A549 treated with AZD9567 at 1 μM for 4 hours (cell line): Measurements from ENCODE around the gene FAM110D. TPM values are rescaled to one million over a fixed set of nuclear protein-coding genes. Genes with fewer than 3 reads are reported as not detected.

Source experiments
- total RNA-seq: library from RNA; stranded (reverse); fragments of 200-300 nt; extraction: Qiagen RNA extraction; gene quantifications from 5 replicates; pipeline ENCODE4 v1.2.3, GENCODE V29; 2022; ENCODE audit not compliant: insufficient read depth

FAM110D gene
- total RNA-seq = 0.03 TPM in 2 of 5 replicates, not detected in the others

DNA sequence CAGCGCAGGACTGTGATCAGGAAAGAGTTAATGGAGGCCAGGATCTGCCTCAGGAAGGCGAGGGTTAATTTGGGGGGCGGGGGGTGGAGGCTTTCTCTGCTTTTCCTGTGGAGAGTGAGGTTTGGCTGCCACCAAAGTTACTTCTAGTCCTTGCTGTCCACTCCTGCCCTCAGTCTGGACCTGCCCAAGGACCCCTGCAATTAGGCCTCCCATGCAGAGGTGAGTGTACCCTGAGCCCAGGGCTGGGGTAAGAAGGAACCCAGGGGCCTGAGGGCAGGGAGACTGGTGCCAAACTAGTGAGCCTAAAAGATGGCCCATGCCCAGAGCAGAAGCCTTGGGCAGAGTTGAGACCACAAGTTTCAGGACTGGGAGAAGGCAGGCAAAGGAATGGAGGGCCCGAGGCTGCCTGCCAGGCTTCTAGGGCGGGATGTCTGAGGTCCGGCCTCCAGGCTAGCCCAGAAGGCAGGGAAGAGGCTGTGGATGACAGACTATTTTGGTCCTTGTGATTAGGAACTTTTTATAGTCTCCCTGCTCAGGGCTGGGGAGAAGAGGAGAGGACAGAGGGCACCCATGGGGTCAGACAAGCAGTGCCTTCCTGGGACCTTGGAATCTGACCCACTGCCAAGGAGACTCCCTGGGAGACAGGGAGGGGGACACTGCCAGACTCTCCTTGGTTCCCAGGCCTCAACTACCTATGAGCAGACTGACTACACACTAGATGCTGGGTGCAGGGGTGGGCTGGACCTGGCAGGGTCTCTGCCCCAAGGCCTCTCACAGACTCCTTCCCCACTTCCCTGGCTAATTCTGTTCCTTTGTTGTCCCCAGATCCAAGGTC, at the start of gene FAM110D:
Gene FAM110D (plus strand): TSS at position 172 of the 835 bp plus-strand sequence. CDS start 2,213 bp downstream, outside the sequence.

GRCh38 chr1:26111530-26112406, 47.1 kb upstream of the FAM110D start, which contains the start of gene PDIK1L:
Gene PDIK1L, plus strand, starts transcription at chr1:26111824. Its CDS starts 2,485 bp downstream, at chr1:26114309.

DNA sequence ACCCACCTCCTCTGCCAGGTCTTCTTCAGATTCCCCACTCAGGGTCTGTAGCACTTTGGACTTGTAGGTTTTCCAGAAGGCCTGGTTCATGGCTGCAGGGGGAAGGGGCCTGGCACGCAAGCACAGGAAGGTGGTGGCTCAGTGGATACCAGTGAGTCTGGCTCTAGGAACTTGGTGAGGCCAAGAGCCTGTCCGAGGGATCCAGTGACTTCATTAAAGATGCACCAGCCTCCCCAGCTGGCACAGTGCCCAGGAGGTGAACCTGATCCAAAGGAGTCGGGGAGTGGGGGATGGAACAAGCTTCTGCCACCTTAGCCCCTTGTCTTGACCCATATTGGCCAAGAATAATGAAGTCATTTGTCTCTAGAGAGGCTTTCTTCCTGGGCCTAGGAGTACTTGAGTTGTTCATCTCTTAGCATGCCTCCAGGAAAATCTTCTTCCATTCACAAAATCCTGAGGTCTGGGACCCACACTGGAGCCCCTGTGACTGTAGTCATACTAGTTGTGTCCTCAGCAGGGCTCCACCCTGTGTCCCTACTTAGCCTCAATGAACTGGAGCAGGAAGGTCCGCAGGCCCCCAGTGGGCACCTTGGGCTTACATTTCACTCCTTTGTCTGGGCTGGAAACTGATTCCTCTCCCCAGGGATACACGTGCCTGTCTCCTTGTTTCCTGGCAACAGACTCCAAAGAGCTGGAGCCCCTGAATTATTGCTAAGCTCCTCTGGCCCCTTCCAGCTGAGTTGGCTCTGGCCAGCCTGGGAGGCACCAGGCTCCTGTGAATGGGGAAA, 9.7 kb downstream of the FAM110D start, which contains the start of gene C1orf232:
Gene C1orf232 (minus strand): TSS at position 554 of the 788 bp plus-strand sequence. CDS start 464 bp downstream, at position 90.

DNA sequence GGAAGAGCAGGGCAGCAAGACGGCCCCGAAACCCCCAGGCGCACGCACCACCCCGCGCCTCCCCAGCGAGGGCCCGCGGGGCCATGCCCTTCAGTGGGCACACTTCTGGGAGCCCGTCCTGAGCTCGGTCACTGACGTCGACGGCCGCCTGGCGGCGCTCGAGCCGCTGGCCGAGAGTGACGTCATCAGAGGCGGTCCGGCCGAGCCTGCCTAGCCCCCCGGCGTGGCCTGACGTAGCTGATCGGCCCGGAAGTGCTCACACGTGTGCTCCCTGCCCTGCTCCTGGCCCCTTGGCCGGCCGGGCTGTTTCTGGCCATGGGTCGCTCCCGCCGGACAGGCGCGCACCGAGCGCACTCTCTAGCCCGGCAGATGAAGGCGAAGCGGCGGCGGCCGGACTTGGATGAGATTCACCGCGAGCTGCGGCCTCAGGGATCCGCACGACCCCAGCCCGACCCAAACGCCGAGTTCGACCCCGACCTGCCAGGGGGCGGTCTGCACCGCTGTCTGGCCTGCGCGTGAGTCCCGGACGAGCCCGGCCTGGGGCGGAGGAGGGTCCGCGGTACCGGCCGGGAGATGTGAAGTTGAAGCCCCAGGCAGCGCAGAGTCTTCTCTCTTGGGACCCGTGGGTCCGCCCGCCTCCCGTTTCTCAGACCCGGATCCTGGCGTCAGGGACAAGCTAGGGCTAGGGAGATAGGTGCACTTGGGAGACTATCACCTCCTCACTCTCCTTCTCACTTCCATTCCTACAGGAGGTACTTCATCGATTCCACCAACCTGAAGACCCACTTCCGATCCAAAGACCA, 11.0 kb downstream of the FAM110D start, which contains the start of gene ZNF593:
Gene ZNF593 (plus strand): TSS at position 240 of the 803 bp plus-strand sequence. CDS start 76 bp downstream, at position 316.

DNA sequence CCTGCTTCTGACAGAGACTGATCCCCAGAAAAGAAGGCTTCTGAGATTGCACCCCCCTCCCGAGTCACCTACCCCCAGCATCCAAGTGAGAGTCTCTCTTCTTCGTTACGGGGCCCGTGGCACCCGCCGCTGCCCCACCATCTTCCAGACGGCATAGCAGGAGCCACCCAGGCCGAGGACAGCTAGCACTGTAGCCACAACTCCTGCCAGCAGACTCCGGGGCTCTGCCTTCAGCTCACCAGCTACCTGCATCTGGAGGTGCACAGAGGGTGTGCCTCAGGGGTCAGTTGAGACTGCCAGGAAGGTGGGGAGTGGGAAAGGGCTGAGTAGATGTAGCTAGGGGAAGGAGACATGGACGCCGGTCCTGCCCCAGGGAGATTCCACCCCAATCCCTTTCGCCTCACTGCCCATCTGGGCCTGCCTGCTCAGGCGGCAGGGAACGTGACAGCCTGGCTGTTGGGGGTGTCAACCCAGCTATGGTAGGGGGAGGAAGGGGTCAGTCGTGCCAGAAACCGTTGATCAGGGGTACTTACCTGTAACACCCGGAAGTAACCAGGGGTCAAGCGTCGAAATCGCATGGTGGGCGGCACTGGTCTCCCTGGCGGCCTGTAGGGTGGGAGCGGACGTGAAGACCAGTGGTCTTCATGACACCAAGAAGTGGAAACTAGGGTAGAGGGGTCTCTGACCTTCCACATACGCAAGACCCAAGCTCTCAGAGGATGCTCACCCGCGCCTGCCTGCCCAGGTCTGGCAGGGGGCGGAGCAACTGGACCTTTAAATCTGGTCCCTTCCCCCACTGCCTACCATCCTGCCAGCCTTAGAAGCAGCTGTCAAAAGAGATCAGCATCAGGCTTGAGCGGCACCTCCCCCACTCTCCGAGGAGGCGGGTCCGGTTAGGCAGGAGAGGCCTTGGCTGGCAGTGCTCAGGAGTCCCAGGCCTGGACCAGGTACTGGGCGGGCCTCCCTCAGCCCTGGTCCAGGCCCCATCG, 12.5 kb downstream of the FAM110D start, which contains the start of gene ZNF593OS:
Gene ZNF593OS (minus strand): TSS at position 749 of the 989 bp plus-strand sequence. CDS start 171 bp downstream, at position 578.

GRCh38 chr1:26177182-26177684, 18.4 kb downstream of the FAM110D start, which contains the start of gene CNKSR1:
Gene CNKSR1, plus strand, starts transcription at chr1:26177491. Its CDS starts 57 bp downstream, at chr1:26177548.

GRCh38 chr1:26190373-26190987, 31.6 kb downstream of the FAM110D start, which contains the start of gene CATSPER4:
Gene CATSPER4, plus strand, starts transcription at chr1:26190602. Its CDS starts 26 bp downstream, at chr1:26190628.

Other genes starting within 250 kb of the FAM110D start
- 6.4 to 9.0 TPM (median 6.6 TPM) in 5 replicates for gene PAFAH2, start 161.0 kb upstream of the FAM110D start, total RNA-seq
- not detected in 5 replicates for gene EXTL1, start 137.3 kb upstream of the FAM110D start, total RNA-seq
- 0.11 to 0.29 TPM (median 0.21 TPM) in 4 of 5 replicates, not detected in the other for gene SLC30A2, start 113.0 kb upstream of the FAM110D start, total RNA-seq
- gene TRIM63, start 91.4 kb upstream of the FAM110D start, total RNA-seq = 0.77 to 1.5 TPM (median 0.94 TPM) in 5 replicates
- gene PDIK1L, start 47.3 kb upstream of the FAM110D start, total RNA-seq = 1.4 to 2.3 TPM (median 1.8 TPM) in 5 replicates
- not detected in 5 replicates for gene C1orf232, start 9.9 kb downstream of the FAM110D start, total RNA-seq
- 54.3 to 72.6 TPM (median 62.2 TPM) in 5 replicates for gene ZNF593, start 10.8 kb downstream of the FAM110D start, total RNA-seq
- 0.37 to 1.1 TPM (median 0.47 TPM) in 4 of 5 replicates, not detected in the other for gene ZNF593OS, start 12.8 kb downstream of the FAM110D start, total RNA-seq
- 0.15 to 0.43 TPM (median 0.23 TPM) in 4 of 5 replicates, not detected in the other for gene CNKSR1, start 18.4 kb downstream of the FAM110D start, total RNA-seq
- not detected in 5 replicates for gene CATSPER4, start 31.5 kb downstream of the FAM110D start, total RNA-seq
- gene CEP85, start 75.1 kb downstream of the FAM110D start, total RNA-seq = 10.7 to 14.9 TPM (median 14.5 TPM) in 5 replicates
- 121 to 148 TPM (median 134 TPM) in 5 replicates for gene SH3BGRL3, start 121.0 kb downstream of the FAM110D start, total RNA-seq
- gene UBXN11, start 147.6 kb downstream of the FAM110D start, total RNA-seq = 12.6 to 17.6 TPM (median 16.3 TPM) in 5 replicates
- gene CD52, start 158.9 kb downstream of the FAM110D start, total RNA-seq = 0.22 TPM in 1 of 5 replicates, not detected in the others
- 0.40 to 1.7 TPM (median 0.96 TPM) in 5 replicates for gene CRYBG2, start 195.1 kb downstream of the FAM110D start, total RNA-seq
- gene ZNF683, start 213.7 kb downstream of the FAM110D start, total RNA-seq = not detected in 5 replicates